Bone marrow (tissue), 2 donors: Measurements from ENCODE around the gene SPI1.
"Not testable (repeated sequence)": the region's sequence is repeated elsewhere in the genome, so short reads cannot be mapped to it uniquely, and the experiment has no call there.

Experiments used
- DNase-seq, 2 donors: peaks; one replicate each; lab custom pipeline; 2025; lab: John Stamatoyannopoulos, UW

SPI1 gene

GRCh38 chr11:47340010-47340409, 38.3 kb downstream of the SPI1 start:
- DNase-seq: no peak

DNA sequence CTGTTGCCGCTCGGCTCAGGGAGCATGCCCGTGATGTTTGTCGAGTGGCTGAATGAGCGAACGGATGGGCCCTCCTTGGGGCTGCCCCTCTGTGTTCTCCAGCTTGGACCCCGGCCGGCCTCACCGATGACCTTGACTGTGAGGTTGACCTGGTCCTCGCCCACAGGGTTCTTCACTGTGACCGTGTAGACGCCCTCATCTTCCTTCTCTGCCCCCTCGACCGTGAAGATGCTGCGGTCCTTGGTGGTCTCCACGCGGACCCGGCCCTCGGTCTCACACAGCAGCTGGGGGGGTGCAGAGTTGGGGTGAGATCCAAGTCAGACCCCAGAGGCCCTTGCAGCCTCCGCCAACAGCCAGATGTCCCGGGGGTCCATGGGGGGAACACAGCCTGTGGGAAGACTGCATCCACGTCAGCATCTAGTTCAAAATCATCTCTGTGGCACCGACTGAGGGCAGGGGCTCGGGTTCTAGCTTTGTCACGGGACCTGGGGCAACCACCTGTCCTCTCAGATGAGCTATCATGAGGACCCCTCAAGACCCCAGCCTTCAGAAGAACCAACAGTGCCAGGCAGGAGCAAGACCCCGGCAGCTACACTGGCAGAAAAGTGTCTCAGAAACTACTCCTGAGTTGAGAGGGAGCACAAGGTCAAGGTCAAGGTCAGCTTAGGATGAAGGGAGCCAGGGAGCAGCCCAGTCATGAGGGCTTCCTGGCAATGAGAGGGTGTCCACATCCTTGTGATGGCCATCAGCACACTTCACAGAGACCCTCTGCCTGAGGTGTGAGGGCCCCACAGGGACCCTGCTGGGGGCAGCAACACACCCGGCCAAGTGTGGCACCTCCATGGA, 39.7 kb downstream of the SPI1 start:
- no peak for DNase-seq

DNA sequence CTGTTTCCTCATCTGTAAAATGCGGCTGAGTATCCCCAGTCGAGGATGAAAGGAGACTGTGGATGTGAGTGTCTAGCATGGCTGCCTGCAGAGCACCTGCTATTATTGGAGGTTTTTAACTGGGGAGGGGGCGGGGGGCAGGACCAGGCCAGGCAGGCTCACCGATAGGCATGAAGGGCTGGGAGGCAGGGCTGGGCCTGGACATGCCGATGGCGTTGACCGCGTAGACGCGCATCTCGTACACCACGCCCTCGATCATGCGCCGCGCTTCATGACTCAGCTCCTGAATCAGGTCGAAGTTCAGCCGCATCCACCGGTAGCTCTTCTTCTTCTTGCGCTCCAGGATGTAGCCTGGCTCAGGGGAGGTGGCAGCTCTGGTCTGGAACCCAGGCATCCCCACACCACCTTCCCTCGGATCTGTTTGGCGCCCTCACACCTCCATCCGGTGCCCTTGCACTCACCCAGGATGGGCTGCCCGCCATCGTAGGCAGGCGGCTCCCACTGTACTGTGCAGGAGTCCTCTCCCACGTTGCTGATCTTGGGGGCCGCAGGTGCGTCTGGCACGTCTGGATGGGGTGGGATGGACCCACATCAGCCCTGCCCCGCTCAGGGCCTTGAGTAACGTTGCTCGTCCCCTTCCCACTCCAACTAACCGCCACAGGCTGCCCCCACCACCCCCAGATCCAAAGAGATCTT, 41.0 kb downstream of the SPI1 start:
- DNase-seq: no peak

DNA sequence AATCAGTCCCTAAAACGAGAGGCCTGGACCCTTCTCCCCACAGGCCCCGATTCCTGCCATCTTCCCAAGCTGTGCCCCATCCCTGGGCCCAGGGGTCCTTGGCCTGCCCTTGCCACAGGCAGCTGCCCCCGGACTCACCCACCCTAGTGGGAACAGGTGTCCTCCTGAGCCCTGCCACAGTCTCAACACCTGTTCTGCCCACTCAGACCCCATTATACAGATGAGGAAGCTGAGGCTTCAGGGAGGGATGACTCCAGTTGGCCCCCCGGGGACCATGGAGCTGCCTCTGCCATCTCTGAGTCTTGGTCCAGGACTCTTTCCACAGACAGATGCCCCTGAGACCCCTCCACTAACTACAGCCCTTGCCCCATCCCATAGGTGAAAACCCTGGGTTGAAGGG, 41.8 kb downstream of the SPI1 start:
- no peak for DNase-seq

- DNase-seq: no peak
These were observed 42.6 kb downstream of the SPI1 start for GRCh38 chr11:47335733-47336132.

DNA sequence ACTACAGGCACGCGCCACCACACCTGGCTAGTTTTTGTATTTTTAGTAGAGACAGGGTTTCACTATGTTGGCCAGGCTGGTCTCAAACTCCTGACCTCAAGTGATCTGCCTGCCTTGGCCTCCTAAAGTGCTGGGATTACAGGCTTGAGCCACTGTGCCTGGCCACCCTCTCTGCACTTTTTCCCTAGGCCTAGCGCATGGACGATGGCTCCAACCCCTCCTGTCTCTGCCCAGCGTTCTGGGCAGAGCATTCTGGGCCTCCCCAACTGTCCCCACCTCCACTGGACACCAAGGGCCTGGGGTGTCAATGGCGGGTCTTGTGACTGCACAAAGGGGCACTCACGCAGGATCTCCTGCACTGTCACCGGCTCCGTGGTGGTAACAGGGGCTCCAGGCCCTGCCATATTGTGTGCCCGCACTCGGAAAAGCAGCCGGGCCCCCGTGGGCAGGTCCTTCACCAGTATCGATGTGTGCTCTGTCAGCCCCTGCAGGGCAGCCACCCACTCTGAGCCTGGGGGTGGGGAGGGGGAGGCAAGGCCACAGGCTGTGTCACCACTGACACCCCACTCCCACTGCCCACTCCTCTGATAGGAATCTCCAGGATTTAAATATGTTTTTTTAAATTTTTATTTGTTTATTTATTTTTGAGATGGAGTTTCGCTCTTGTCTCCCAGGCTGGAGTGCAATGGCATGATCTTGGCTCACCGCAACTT, 43.5 kb downstream of the SPI1 start:
- not testable (repeated sequence) for DNase-seq

GRCh38 chr11:47333886-47334443, 44.4 kb downstream of the SPI1 start:
- no peak for DNase-seq

DNA sequence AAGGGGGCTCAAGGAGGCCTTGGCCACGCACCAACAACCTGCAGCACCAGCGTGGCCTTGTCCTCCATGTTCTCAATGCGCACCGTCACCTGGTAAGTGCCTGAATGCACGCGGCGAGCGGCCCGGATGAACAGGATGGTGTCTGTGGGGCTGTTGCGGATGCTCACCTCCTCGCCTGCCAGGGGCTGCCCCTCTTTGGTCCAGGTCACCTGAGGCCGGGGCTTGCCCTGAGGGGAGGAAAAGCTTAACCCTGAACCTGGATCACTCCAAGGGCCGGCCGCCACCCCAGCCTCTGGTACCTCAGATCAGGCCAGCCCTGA, 44.9 kb downstream of the SPI1 start:
- DNase-seq: no peak

DNA sequence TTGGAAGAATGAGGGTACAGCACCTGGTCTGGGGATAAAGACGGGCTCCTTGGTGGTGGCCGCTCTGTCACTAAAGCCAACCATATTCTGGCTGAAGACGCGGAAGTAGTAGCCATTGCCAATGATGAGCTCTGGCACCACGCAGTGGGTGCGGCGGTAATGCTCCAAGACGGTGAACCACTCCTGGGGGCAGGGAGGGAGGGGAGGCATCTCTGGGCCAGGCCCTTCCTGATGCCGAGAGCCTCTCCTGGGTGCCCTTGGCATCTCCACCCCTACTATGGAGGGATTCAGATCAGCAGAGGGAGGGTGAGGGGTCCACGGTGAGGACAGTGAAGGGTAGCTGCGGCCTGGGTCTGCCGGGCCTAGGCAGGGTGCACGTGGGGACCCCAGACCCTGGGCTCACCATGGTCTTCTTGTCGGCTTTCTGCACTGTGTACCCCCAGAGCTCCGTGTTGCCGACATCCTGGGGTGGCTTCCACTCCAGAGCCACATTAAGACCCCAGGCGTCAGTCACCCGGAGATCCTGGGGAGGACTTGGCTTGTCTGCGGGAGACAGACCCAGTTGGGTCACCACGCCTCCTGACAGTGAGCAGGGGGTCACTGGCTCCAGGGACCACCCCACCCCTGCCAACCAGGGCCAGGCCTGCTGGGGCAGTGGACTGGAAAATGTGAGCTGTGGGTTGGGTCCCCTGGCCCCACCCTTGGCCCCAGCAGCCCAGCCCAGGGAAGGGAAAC, 45.4 kb downstream of the SPI1 start:
- DNase-seq: no peak

DNA sequence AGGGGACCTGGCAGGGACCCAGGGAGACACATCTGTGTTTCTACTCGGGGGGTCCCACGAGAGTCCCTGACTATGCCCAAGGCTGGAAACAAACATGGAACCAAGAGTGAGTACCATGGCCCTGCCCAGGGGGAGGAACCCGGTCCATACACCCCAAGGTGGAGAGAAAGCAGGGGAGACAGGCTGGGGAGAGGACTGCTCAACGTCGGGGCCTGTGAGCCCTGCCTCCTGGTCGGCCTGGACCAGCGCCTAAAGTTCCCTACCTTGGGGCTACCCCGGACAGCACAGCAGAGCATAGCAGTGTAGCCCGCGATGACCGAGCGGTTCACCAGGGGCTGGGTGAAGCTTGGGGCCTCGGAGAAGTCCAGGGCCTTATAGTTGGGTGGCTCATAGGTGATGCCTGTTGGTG, 46.0 kb downstream of the SPI1 start:
- no peak for DNase-seq

- DNase-seq: no peak
These were observed 46.7 kb downstream of the SPI1 start for GRCh38 chr11:47331454-47332302.

DNA sequence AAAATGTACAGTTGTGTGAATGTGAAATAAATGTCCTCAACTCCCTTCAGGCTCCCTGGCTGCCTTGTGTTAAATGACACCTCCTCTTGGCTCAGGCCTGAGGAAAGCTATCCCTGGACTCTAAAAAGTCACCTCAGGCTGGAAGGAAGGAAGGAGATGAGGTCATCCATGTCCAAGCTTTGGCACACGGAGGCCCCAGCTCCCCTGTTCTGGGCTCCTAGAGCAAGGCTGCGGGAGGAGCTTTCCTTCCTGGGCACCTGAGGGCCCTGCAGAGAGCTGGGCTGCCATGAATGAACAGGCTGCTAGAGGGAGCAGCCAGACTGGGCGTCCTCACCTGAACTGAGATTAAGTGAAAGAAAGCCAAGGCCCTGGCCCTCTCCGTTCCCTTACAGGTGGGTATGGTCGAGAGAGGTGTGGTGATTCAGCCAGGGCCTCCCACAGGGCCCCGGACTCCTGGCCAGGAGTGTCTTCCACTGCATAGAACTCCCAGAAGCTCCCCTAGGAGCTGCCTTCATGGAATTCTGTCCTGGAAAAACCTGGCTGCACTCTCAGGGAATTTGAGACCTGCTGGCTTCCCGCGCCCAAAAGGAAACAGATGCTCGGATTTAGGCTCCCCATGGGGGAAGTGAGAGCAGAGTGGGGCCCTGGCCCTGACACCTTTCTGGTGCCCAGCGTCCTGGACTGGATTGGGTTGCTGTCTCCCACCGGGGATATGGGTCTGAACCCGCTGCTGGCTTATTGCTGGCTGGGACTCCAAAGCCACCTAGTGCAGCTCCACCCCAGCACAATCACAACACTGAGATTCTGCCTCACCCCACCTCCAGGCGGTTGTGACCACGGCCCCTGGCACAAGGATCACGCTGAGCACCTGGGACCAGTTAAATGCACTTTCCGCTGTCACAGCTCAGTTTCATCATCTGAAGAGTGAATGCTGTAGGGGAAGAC, 48.1 kb downstream of the SPI1 start:
- no peak for DNase-seq

- no peak for DNase-seq
These were observed 48.8 kb downstream of the SPI1 start for GRCh38 chr11:47329431-47329986.

GRCh38 chr11:47328449-47329390, 49.6 kb downstream of the SPI1 start:
- no peak for DNase-seq

DNA sequence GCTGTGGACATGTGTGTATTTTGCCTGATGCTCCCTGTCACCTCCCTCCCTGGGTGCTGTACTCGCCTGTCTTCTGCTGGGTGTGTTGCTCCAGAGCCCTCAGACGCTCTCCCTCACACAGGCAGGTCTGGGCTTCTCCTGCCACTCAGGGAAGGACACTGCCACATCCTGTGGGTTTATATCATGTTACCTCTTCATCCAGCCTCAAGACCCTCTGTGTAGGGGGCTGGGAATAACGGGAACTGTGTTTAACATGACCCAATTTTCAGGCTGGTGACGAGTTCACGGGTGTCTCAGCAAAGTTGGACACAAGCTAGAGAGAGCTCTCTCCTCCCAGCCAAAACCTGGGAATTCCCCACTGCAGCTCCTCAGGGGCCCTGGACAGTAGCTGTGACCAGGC, 50.4 kb downstream of the SPI1 start:
- no peak for DNase-seq

- DNase-seq: no peak
These were observed 51.3 kb downstream of the SPI1 start for GRCh38 chr11:47327025-47327424.

GRCh38 chr11:47326198-47326597, 52.1 kb downstream of the SPI1 start:
- DNase-seq: no peak

DNA sequence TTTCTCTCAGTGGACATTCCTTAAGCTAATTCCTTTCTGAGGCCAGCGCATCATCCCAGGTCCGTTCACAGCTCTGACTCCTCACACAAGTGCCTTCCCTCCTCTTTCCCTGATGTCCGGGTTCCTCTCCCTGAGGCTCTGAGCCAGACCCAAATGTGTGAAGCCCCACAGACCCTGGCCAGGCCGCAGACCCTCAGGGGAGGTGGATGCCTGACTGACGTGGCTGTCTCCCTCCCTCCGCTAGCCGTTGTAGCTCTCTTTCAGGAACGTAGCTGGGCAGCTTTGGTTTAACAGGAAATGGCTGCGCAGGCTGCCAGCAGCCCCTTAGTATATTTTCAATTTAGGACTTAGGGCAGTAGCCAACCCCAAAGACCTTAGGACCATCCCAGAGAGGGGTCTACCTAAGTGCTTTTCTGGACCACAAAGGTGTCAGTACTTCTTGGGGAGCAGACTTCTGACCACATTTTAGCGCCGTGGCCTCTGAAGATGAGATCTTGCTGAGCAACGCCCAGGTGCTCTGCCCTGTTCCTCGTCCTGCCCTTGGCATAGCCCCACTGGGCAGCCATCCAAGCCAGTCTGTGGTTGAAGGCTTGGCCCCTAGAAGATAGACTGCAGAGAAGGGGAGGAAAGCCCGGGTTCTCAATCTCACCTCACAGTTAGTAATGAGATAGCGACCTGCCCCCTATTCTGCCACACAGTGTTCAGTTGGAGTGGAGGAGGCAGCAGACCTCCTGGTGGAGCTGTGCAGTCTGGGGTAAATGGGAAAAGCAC, 52.9 kb downstream of the SPI1 start:
- no peak for DNase-seq
